Measurements from ENCODE around the gene TRIM24.

DNA sequence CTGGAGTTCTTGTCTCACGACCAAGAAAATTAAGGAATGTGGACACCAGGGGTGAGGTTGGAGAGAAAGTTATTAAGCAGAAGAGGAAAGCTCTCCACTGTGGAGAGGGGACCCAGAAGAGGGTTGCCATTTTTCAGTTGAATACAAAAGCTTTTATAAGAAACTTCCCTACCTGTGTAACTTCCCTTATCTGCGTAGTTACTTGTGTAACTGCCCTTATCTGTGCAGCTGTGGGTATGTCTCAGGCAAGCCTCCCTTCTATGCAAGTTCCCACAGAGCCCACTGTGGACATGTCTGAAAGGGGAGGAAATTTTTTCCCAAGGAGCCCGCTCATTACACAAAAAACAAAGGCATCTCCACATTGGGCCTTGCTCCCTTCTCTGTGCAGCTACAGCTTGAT is 146.2 kb downstream of the TRIM24 start:
- TF ChIP-seq CTCF (IDR thresholded peaks at IDR 0.05; ENCODE audit: low read length) (no peak), EZH2 (IDR thresholded peaks at IDR 0.05; ENCODE audit: borderline replicate concordance, low read length) (no peak)
